Urothelium cell line (cell line): Measurements from ENCODE around the gene SNF8.

Source experiments
- DNase-seq: peaks from one replicate; pipeline ENCODE4 v3.0.0; 2011; ENCODE audit warnings: low spot score, mixed read lengths
- FAIRE-seq: peaks from 2 replicates; lab custom pipeline; 2011; peaks lifted over from hg19 to GRCh38; lab: Jason Lieb, UNC

The SNF8 gene

GRCh38 chr17:48930435-48930873, 14.2 kb downstream of the SNF8 start:
- no peak for FAIRE-seq
- DNase-seq: no peak

DNA sequence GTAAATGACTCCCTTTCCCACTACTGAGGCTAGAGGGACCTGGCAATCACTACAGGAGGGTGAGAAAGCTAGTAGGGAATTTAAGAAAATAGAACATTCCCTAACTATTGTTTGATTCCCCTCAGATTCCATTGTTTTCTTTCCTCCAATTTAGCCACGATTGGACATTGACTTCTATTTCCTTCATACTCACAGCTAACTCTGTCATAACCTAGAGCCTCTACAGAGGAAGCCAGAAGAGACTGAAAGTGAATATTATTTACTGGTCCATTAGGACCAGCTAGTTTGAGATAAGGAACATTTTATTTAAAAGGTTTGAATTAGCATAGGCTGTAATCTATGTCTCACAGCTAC, 14.9 kb downstream of the SNF8 start:
- FAIRE-seq (no peak), DNase-seq (no peak)

GRCh38 chr17:48928876-48929811, 15.5 kb downstream of the SNF8 start:
- FAIRE-seq (no peak), DNase-seq (no peak)

DNA sequence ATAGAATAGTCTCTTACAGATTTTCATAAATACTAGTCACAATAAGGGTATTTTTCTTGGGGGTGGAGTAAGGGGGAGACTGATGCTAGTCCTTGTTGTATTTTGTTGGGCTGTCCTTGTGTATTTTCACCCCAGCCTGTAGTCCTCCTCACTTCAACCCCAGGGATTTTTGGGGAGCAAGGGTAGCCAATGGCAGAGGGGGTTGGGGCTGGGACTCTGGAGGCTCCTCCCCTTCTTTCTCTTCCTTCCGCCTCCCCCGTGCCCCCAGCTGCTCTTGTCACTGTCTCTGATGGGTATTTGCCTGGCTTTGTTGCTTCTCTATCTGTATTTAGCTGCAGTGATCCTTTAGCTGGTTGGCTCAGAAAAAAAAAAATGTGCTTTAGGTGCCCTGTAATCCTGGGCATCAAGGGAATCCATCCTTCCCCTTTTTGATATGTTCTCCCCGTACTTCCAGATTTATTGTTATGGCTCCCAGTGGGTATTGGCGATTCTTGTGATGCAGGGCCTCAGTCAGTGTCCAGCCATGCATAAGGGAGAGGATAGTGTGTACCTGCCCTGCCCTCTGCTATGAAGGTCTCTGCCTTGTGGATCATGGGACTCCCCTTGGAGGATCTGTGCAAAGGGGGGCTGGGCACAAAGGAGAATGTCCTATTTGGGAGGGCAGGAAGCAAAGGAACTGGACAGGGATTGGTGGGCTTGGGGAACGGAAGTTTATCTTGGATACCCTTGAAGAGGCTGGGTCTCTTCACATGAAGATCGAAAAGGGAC, 16.5 kb downstream of the SNF8 start:
- FAIRE-seq (no peak), DNase-seq (no peak)

DNA sequence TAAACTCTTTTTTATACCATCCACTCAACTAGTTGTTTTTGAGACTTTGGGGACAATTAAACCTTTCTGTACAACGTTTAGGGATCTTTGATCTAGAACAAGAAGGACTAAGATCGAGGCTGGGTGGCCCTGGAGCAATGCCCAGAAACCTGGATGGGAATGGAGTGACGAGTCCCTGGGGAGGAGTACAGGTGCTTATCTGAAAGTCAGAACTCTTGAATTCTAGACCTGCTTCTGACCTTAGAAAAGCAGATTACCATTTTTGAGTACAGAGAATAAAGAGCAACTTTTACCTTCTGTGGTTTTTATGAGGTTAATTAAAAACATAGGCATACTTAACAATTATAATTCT, 18.7 kb downstream of the SNF8 start:
- FAIRE-seq (no peak), DNase-seq (no peak)

GRCh38 chr17:48925251-48925990, 19.2 kb downstream of the SNF8 start:
- peak; percentile 35 for FAIRE-seq
- no peak for DNase-seq

DNA sequence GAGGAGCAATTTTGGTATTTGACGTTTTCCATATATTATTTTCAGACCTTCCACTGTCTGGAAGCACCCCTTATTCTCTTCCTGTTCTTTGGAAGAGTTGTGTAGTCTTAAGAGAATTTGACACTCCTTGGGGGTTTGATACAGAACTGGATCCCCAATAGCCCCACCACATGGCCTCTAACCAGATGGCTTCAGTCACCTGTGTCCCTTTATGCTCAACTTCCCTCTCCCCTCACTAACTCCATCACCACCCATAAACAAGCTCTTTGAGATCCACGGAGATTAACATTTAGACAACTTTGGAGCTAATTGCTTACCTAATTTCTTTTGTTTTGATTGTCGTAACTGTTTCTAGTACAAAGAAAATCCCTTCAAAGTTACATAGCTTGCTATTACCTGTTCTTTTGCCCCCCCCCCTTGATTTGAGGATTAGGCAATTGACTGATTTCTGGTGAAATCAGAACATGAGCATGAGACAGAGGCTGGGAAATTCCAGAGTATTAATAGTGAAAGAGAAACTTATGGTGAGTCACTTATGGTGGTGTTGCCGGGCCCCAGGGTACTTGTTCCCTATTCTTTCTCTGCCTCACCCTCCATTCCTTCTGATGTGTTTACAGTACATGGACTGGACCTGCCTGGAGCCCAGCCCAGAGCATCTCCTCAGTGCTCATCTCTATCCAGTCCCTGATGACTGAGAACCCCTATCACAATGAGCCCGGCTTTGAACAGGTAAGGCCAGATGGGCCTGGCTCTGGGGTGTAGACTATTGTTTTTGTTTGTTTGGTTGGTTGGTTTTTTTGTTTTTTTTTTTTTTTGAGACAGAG, 29.0 kb downstream of the SNF8 start:
- DNase-seq (no peak), FAIRE-seq (no peak)

DNA sequence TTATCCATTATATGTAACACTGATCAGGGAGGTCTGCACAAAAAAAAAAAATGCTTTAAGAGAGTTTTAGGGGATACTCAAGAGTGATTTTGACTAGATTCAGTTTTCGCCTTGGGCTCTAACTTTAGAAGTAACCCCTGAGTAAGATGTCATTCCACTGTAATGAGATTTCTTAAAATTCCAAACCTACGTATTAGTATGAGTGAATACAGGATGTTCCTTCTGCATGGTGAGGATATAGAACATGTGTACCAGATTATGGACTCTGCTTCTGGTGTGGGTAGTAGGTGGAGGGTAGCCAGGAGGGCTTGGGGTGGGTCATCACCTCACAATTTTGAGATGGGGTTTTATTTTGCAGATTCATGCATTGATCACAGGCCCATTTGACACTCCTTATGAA, 32.2 kb downstream of the SNF8 start:
- FAIRE-seq (no peak), DNase-seq (no peak)

DNA sequence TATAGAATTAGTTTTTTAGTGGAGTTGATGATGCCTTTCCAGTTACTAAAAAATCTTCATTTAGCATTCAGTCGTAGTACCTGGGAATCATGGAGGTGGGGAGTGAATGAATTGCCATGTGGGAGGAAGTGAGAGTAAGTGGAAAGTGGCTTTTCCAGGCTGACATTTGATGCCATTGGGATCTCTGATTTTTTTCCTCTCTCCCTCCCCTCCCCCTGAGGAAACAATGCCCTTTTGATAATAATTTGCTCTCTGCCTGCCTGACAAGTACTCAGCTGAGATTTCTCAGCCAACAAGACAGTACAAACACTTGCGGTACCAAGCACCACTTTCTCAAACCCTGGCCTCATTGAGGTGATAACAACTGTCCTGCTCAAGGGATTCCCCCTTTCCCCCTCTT, 34.3 kb downstream of the SNF8 start:
- FAIRE-seq: no peak

DNA sequence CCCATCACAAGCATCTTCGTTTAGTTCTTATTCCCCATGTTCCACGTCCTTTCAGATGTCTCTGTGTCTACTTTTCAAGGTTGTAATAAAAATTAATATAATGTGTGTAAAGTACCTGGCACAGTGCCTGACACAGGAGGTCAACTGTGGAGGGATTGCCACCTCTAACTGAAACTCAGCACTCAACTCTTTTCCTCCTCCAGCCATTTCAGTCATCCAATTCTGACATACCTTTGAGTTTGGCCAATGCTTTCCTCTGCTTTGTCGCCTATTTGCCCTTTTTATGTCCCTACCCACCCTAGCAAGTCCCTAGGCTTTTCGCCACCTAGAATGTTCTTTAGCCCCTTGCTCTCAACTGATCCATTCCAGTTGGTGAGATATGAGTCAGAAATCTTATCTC, 34.9 kb downstream of the SNF8 start:
- no peak for DNase-seq
- FAIRE-seq: no peak

More for the DNA sequence above, 34.3 kb downstream of the SNF8 start:
- DNase-seq: no peak

GRCh38 chr17:48908853-48909394, 35.7 kb downstream of the SNF8 start:
- DNase-seq: peak; percentile 90
- FAIRE-seq: no peak

GRCh38 chr17:48908047-48908843, 36.4 kb downstream of the SNF8 start, which contains the start of gene UBE2Z:
Gene UBE2Z, plus strand, starts transcription at chr17:48908407. Its CDS starts 97 bp downstream, at chr17:48908504.
- peak; percentile 97 for DNase-seq
- peak; percentile 86 for FAIRE-seq

GRCh38 chr17:48907713-48908046, 37.0 kb downstream of the SNF8 start:
- DNase-seq: no peak
- no peak for FAIRE-seq

DNA sequence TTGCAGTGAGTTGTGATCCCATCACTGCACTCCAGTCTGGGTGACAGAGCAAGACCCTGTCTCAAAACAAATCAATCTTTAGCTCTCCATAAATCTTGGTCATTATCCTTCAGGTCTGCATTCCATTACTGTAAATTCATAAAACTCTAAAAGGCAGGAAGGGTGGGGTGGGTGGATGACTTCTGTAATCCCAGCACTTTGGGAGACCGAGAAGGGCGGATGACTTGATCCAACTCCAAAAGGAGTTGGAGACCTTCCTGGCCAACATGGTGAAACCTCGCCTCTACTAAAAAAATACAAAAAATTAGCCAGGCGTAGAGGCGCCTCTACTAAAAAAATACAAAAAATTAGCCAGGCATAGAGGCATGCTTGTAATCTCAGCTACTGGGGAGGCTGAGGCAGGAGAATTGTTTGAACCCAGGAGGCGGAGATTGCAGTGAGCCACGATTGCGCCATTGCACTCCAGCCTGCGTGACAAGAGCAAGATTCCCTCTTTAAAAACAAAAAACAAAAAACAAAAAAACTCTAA, 38.6 kb downstream of the SNF8 start:
- no peak for DNase-seq
- no peak for FAIRE-seq

DNA sequence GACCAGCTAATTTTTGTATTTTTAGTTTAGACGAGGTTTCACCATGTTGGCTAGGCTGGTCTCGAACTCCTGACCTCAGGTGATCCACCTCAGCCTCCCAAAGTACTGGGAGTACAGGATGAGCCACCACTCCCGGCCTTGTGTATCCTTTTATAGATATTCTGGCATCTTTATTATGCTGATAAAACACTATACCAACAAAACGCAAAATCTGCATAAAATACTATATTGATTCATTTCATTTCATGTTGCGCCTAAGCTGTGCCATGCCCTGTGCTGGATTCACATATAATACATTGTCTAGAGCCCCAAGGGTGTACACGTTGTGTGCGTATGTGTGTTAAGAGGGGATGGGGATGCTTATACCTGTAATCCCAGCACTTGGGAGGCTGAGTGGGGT, 40.2 kb downstream of the SNF8 start:
- DNase-seq (no peak), FAIRE-seq (no peak)

- no peak for DNase-seq
- no peak for FAIRE-seq
Measured at GRCh38 chr17:48903401-48903800, 41.2 kb downstream of the SNF8 start.

DNA sequence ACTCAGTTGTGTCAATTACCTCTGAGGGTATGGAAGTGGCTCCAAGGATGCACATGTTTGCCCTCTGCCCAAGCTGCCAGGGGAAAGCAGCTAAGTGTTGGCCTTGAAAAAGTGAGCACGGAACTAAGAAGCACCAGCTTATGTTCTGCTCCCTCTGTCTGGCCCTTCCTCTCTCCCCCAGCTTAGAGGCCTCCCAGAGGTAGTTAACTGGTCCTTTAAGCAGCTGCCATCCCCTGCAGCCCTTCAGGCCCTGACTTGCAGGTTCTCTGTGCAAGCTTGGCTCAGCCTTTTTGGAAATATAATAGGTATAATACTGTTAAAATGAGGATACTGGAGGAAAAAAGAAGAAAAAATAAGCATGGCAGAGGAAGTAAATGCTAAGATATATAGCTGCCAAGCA, 43.4 kb downstream of the SNF8 start:
- DNase-seq (no peak), FAIRE-seq (no peak)

DNA sequence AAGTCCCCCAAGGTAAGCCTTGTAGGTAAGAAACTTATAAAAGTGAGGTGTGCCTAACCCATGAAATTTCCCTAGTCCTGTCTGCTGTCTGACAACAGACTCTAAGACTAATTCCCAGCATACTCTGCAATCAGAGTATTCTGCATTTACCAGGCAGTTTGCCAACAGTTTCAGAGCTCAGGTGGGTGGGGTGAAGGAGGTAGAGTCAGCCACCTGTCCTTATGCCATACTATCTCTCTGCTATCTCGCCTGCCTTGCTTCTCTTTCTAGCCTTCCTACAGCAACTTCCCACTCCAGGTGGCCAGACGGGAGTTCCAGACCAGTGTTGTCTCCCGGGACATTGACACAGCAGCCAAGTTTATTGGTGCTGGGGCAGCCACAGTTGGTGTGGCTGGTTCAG, 49.8 kb downstream of the SNF8 start:
- DNase-seq: no peak
- no peak for FAIRE-seq
